Ectodermal cell (in vitro differentiated cells): ENCODE measurements around the gene GZMH. TPM values are rescaled to one million over a fixed set of nuclear protein-coding genes. Genes with fewer than 3 reads are reported as not detected.
"Not testable (repeated sequence)": the region's sequence is repeated elsewhere in the genome, so short reads cannot be mapped to it uniquely, and the experiment has no call there.

ENCODE experiments used
- H3K27ac ChIP-seq: 2 replicates; pipeline ENCODE4 v1.7.0; 2013; ENCODE audit warnings: mild to moderate bottlenecking, low read depth, low read length; ENCODE audit not compliant: insufficient read depth, poor library complexity, severe bottlenecking
- H3K27me3 ChIP-seq: 2 replicates; pipeline ENCODE4 v1.7.0; 2013; ENCODE audit warnings: mild to moderate bottlenecking, low read length; ENCODE audit not compliant: insufficient read depth, control insufficient read depth, poor library complexity, severe bottlenecking
- H3K36me3 ChIP-seq: one replicate; pipeline ENCODE4 v1.7.0; 2013; ENCODE audit warnings: low read length; ENCODE audit not compliant: control insufficient read depth, insufficient read depth
- H3K4me1 ChIP-seq: one replicate; pipeline ENCODE4 v1.7.0; 2013; ENCODE audit warnings: low read length; ENCODE audit not compliant: control insufficient read depth, insufficient read depth
- H3K4me3 ChIP-seq: 2 replicates; pipeline ENCODE4 v1.7.0; 2013; ENCODE audit warnings: low read depth, low read length, control low read depth; ENCODE audit not compliant: insufficient read depth
- H3K9me3 ChIP-seq: 2 replicates; pipeline ENCODE4 v1.7.0; 2013; ENCODE audit warnings: mild to moderate bottlenecking, low read length, moderate library complexity; ENCODE audit not compliant: control insufficient read depth
- WGBS, 2 experiments: methylation state at CpG; one replicate each; pipeline ENCODE4 v1.1.7; 2013; ENCODE audit warnings: missing lambda C conversion rate in 2 of 2; 5-methylcytosine and 5-hydroxymethylcytosine counted together
- polyA plus RNA-seq, 4 experiments: library from polyadenylated mRNA; stranded (reverse); fragments of 50-300 nt; gene quantifications; one replicate each; pipeline ENCODE4 v1.2.3, GENCODE V29; 2013

The GZMH gene
- polyA plus RNA-seq (2013, experiment 1 of 4), result not detected
- polyA plus RNA-seq (2013, experiment 2 of 4), result not detected
- polyA plus RNA-seq (2013, experiment 3 of 4), result not detected
- not detected for polyA plus RNA-seq (2013, experiment 4 of 4)

- H3K27me3 ChIP-seq, result no peaks in the 10 kb centered on the region
- H3K9me3 ChIP-seq, result no peaks in the 10 kb centered on the region
- H3K4me1 ChIP-seq, result peaks cover 9% of the 10 kb centered on the region
- H3K4me3 ChIP-seq, result no peak within 1 kb of the TSS
- H3K36me3 ChIP-seq, result no peaks in the 10 kb centered on the region
- 90 to 94% methylated on average over 2 of the region's 2 CpGs for WGBS, 2 experiments
- H3K27ac ChIP-seq, result no peak within 1 kb of the TSS
Measured at GRCh38 chr14:24609655-24610344, at the start of gene GZMH. GZMH (minus strand) TSS chr14:24609685; CDS start chr14:24609613, 72 bp downstream.

- not testable (repeated sequence) for H3K36me3 ChIP-seq, H3K27ac ChIP-seq, H3K9me3 ChIP-seq, H3K27me3 ChIP-seq, H3K4me1 ChIP-seq, H3K4me3 ChIP-seq
- WGBS, 2 experiments, result 68 to 83% methylated on average over 1 of the region's 1 CpG
Measured at GRCh38 chr14:24648361-24648760, 38.9 kb upstream of the GZMH start.

GRCh38 chr14:24639905-24640304, 30.4 kb upstream of the GZMH start:
- no peak overlapping the region for H3K4me3 ChIP-seq
- H3K4me1 ChIP-seq, result no peaks in the 10 kb centered on the region
- H3K36me3 ChIP-seq, result no peaks in the 10 kb centered on the region
- H3K27ac ChIP-seq, result no peak overlapping the region
- H3K9me3 ChIP-seq, result no peaks in the 10 kb centered on the region
- H3K27me3 ChIP-seq, result no peaks in the 10 kb centered on the region
- 92 to 93% methylated on average over 3 of the region's 3 CpGs for WGBS, 2 experiments

- Histone ChIP-seq H3K27me3 (no peaks in the 10 kb centered on the region), H3K27ac (no peak overlapping the region), H3K4me1 (no peaks in the 10 kb centered on the region), H3K4me3 (no peak overlapping the region), H3K9me3 (no peaks in the 10 kb centered on the region), H3K36me3 (no peaks in the 10 kb centered on the region)
- WGBS, 2 experiments, result 88 to 97% methylated on average over 3 of the region's 3 CpGs
Measured at GRCh38 chr14:24639270-24639669, 29.8 kb upstream of the GZMH start.

- H3K36me3 ChIP-seq, result no peaks in the 10 kb centered on the region
- H3K27me3 ChIP-seq, result no peaks in the 10 kb centered on the region
- no peaks in the 10 kb centered on the region for H3K9me3 ChIP-seq
- no peak within 1 kb of the TSS for H3K4me3 ChIP-seq
- 92% methylated on average over 2 of the region's 2 CpGs for whole genome bisulfite sequencing, 2 experiments
- no peaks in the 10 kb centered on the region for H3K4me1 ChIP-seq
- no peak within 1 kb of the TSS for H3K27ac ChIP-seq
Measured at GRCh38 chr14:24634158-24634557, 24.7 kb upstream of the GZMH start, which contains the start of gene GZMB. GZMB (minus strand) TSS chr14:24634190; CDS start chr14:24634160, 30 bp downstream.

GRCh38 chr14:24633353-24633752, 23.9 kb upstream of the GZMH start:
- Histone ChIP-seq H3K4me1 (no peaks in the 10 kb centered on the region), H3K9me3 (no peaks in the 10 kb centered on the region), H3K27me3 (no peaks in the 10 kb centered on the region), H3K36me3 (no peaks in the 10 kb centered on the region), H3K4me3 (no peak overlapping the region), H3K27ac (no peak overlapping the region)
- 93 to 94% methylated on average over 1 of the region's 1 CpG for WGBS, 2 experiments

GRCh38 chr14:24632761-24633160, 23.3 kb upstream of the GZMH start:
- H3K9me3 ChIP-seq, result no peaks in the 10 kb centered on the region
- H3K36me3 ChIP-seq, result no peaks in the 10 kb centered on the region
- no peak overlapping the region for H3K27ac ChIP-seq
- H3K27me3 ChIP-seq, result no peaks in the 10 kb centered on the region
- no peak overlapping the region for H3K4me3 ChIP-seq
- WGBS, 2 experiments, result 70 to 80% methylated on average over 6 of the region's 6 CpGs
- H3K4me1 ChIP-seq, result no peaks in the 10 kb centered on the region

- no peaks in the 10 kb centered on the region for H3K27me3 ChIP-seq
- H3K27ac ChIP-seq, result no peak overlapping the region
- no peaks in the 10 kb centered on the region for H3K4me1 ChIP-seq
- no peaks in the 10 kb centered on the region for H3K9me3 ChIP-seq
- H3K4me3 ChIP-seq, result no peak overlapping the region
- WGBS, 2 experiments, result 90 to 91% methylated on average over 4 of the region's 4 CpGs
- H3K36me3 ChIP-seq, result no peaks in the 10 kb centered on the region
Measured at GRCh38 chr14:24632336-24632735, 22.9 kb upstream of the GZMH start.

GRCh38 chr14:24631749-24632335, 22.4 kb upstream of the GZMH start:
- Histone ChIP-seq H3K9me3 (no peaks in the 10 kb centered on the region), H3K36me3 (no peaks in the 10 kb centered on the region), H3K27me3 (no peaks in the 10 kb centered on the region), H3K4me3 (no peak overlapping the region), H3K27ac (no peak overlapping the region), H3K4me1 (no peaks in the 10 kb centered on the region)
- WGBS, 2 experiments, result 94 to 95% methylated on average over 11 of the region's 11 CpGs

- H3K27me3 ChIP-seq, result no peaks in the 10 kb centered on the region
- H3K4me3 ChIP-seq, result no peak overlapping the region
- no peaks in the 10 kb centered on the region for H3K4me1 ChIP-seq
- H3K9me3 ChIP-seq, result no peaks in the 10 kb centered on the region
- no peak overlapping the region for H3K27ac ChIP-seq
- WGBS, 2 experiments, result 93 to 95% methylated on average over 10 of the region's 10 CpGs
- no peaks in the 10 kb centered on the region for H3K36me3 ChIP-seq
Measured at GRCh38 chr14:24630872-24631477, 21.5 kb upstream of the GZMH start.
